ENCODE measurements around the gene EEF1AKMT3.

EEF1AKMT3 gene

DNA sequence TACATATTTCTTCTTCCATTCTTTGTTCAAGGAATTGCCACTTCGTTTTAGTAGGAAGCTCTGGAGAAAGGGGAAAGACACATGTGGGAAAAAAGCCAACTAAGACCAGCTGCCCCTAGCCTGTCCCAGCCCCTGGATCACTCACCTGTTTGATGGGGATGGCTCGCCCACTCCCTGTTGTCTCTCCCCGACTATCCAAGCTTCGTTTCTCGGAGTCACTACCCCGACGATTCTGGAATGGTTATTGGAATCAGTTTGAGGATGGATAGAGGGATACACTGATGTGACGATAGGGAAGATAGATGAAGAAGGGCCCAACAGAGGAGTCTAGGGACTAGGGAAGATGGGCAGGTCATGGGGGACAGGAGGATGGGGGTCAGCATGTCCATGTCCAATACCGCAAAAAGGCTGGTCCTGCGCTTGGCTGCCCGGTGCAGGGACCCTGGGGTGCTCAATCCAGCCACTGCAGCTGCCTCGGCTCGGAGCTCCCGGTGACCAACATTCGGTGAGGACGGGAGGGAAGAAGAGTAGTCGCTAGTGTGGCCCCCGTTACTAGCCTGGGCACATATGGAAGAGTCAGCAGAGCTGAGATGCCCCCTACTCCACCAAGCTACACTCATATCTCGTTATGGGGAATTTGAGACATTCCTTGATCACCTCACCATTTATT is 40.9 kb upstream of the EEF1AKMT3 start:
- peaks cover 11% of the 10 kb centered on the region for H3K4me1 Mint-ChIP-seq
- no peak for ATAC-seq (ENCODE audit: low read depth)
- no peaks in the 10 kb centered on the region for H3K9me3 Mint-ChIP-seq
- peaks cover 42% of the 10 kb centered on the region for H3K36me3 Mint-ChIP-seq
- H3K27me3 Mint-ChIP-seq: no peaks in the 10 kb centered on the region
- no peak overlapping the region for H3K4me3 Mint-ChIP-seq
- H3K27ac Mint-ChIP-seq: no peak overlapping the region
- no peak for DNase-seq (ENCODE audit: low spot score in 2 of 2)

DNA sequence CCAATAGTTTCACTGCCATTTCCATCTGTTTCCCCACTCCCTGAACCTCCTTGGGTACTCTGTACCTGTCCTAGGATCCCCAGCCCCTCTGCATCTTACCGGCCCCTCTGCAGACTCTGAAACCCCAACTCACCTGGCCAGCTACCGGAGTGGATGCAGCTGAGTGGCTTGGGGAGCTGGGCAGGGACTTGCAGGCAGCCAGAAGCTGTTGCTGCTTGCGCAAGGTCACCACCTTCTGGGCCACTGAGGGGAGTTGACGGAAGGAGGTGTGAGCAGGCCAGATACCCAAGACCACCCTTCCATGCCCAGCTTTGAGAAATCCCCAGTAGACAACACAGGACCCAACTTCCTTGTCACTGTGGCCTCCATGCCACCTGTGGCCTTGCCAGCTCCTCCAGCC is 40.1 kb upstream of the EEF1AKMT3 start:
- no peak for ATAC-seq (ENCODE audit: low read depth)

DNA sequence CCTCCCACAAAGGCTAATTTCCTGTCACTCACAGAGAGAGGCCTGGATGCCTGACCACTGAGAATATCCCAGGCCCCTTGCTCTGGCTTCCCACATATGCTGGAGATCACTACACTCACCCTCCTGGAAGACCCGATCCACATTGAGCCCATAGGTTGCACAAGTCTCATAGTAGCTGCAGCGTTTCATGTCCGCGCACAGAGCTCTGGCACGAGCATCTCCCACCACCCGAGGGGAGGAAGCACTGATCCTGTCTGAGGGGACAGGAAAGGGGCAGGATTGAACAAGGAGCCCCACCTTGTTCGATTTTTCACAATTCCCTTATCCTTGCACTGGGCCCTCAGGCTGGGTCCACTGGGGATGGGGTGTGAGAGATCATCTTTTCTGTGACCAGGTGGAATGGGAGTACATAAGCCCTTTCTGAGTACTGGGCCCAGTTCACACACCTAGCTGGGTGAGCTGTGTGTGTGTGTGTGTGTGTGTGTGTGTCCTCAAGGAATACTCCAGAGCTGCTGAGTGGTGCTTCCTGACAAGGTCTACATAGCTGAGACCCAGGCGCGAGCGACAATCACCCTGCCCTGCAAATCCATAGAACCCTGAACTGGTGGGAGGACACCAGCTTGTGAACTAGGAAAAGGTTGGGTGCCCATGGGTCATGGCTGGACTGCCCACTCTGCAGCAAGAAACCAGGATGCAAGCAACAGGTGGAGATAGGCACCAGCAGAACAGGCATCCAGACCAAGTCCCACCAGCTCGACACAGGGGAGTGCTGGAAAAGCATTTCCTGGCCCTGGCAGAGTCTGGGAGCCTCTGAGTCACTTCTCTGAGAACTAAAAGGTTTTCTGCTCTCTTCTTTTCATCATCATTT is 39.5 kb upstream of the EEF1AKMT3 start:
- ATAC-seq (ENCODE audit: low read depth) (no peak), DNase-seq (ENCODE audit: low spot score in 2 of 2) (no peak)
- H3K9me3 Mint-ChIP-seq: no peaks in the 10 kb centered on the region
- no peak overlapping the region for H3K27ac Mint-ChIP-seq
- no peaks in the 10 kb centered on the region for H3K27me3 Mint-ChIP-seq
- peaks cover 40% of the 10 kb centered on the region for H3K36me3 Mint-ChIP-seq
- peaks cover 12% of the 10 kb centered on the region for H3K4me1 Mint-ChIP-seq
- H3K4me3 Mint-ChIP-seq: no peak overlapping the region

More for the DNA sequence above, 40.1 kb upstream of the EEF1AKMT3 start:
- no peak for DNase-seq (ENCODE audit: low spot score in 2 of 2)
- Mint-ChIP-seq H3K27ac (no peak overlapping the region), H3K36me3 (peaks cover 43% of the 10 kb centered on the region), H3K4me3 (no peak overlapping the region), H3K27me3 (no peaks in the 10 kb centered on the region), H3K4me1 (peaks cover 12% of the 10 kb centered on the region), H3K9me3 (no peaks in the 10 kb centered on the region)

DNA sequence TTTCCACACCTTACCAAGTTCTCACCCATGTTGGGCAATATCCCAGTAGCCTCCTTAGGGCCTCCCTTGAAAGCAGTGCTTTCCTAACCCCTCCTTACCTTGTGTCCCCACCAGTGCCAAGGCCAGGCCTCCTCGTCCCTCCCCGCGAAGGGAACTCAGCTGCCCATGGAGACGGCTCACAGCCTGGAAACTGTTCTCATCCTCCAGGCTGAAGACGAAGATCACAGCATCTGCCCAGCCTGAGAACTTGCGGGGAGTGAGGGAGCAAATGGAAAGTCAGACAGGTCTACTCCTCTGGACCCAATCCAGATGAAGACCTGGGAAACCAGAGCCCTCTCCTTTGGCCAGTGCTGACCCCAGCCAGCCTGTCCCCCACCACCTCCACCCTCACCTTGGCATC is 38.5 kb upstream of the EEF1AKMT3 start:
- no peak overlapping the region for H3K4me3 Mint-ChIP-seq
- no peaks in the 10 kb centered on the region for H3K9me3 Mint-ChIP-seq
- H3K36me3 Mint-ChIP-seq: peaks cover 34% of the 10 kb centered on the region
- no peak for DNase-seq (ENCODE audit: low spot score in 2 of 2)
- peaks cover 9% of the 10 kb centered on the region for H3K4me1 Mint-ChIP-seq
- ATAC-seq (ENCODE audit: low read depth): no peak
- H3K27me3 Mint-ChIP-seq: no peaks in the 10 kb centered on the region
- no peak overlapping the region for H3K27ac Mint-ChIP-seq

DNA sequence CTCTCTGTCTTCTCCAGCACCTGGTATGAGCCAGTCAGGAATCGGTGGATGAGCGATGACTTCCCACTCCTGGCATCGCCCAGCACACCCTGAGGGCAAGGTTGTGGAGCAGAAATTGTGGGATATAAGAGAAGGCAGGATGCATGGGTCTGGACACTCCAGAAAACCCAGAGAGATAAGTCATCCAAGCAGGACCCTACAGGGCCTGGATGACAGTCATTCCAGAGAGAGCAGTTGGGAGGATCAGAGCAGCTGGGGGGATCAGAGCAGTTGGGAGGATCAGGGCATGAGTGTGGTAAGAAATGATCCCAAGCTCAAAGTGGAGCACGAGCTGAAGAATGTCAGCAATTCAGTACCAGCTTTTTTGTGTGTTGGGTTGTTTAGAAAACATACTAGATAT is 37.8 kb upstream of the EEF1AKMT3 start:
- Mint-ChIP-seq H3K27me3 (no peaks in the 10 kb centered on the region), H3K27ac (peak overlapping the region; percentile 15), H3K9me3 (no peaks in the 10 kb centered on the region), H3K36me3 (peaks cover 34% of the 10 kb centered on the region), H3K4me1 (peaks cover 10% of the 10 kb centered on the region), H3K4me3 (no peak overlapping the region)
- no peak for DNase-seq (ENCODE audit: low spot score in 2 of 2)
- ATAC-seq (ENCODE audit: low read depth): no peak

DNA sequence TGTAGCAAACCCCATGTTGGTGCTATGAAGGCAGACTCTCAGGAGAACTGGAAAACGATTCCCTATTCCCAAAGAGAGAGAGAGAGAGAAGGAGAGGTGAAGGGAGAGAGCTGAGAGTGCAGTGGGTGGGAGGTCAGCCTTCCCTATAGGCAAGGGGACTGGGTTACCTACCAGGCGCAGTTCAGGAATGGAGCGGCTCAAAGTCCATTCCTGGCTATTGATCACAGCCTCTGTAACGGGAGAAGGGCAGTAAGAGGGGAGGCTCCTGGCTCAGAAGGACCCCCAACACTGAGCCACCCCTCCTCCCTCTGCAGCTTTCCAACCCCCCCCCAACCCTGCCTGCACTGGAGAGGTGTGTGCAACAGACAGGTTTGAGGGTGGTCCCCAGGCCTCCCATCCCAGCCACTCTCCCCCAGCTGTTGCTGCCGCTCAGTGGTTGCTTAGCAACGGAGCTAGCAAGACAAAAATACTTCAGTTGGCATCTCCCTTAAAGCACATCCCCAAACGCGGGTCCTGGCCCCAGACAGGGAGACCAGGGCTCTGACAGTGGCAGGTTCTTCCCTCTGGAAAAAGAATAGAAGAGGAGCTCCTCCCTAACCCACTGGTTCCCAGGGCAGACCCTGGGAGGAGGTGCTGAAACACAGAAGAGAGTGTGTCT is 37.1 kb upstream of the EEF1AKMT3 start:
- DNase-seq (ENCODE audit: low spot score in 2 of 2): no peak
- no peaks in the 10 kb centered on the region for H3K9me3 Mint-ChIP-seq
- H3K27ac Mint-ChIP-seq: no peak overlapping the region
- no peak for ATAC-seq (ENCODE audit: low read depth)
- H3K36me3 Mint-ChIP-seq: peaks cover 32% of the 10 kb centered on the region
- H3K4me3 Mint-ChIP-seq: no peak overlapping the region
- H3K4me1 Mint-ChIP-seq: peaks cover 10% of the 10 kb centered on the region
- H3K27me3 Mint-ChIP-seq: no peaks in the 10 kb centered on the region

DNA sequence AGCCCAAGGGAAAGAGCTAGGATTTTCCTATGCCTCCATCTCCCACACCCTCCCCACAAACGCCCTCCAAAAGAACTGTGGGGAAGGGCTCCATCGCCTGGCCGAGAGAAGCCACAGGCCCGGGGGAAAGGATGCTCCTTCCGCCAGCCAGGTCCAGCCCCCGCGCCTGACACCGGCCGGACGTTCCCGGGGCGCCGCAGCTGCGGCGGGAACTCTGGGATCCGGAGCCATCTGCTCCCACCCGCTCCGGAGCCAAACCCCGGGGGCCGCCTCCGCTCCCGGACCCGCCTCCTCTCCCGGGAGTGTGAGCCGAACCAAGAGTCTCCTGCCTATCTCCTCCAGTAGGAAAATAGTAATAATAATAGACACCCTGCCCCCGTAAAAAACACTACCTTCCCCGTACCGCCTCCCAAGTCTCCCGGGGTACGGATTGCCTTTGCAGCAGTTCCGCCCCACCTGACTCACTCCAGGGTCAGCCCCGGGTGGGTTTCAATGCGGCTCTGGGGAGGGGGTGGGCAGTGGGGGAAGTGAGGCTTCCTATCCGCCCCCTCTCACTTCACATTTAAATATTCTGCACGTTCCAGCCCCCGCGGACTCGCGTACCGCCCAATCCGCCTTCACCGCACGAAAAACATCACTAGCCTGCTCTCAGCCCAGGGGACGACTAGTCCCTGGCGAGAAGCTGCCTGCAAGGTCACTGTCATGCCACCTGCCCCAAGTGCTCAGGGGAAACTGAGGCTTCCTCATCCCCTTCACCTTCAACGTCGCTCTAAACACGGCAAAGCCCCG is 36.3 kb upstream of the EEF1AKMT3 start:
- ATAC-seq (ENCODE audit: low read depth) (no peak), DNase-seq (ENCODE audit: low spot score in 2 of 2) (no peak)
- Mint-ChIP-seq H3K4me1 (peaks cover 17% of the 10 kb centered on the region), H3K9me3 (no peaks in the 10 kb centered on the region), H3K4me3 (no peak overlapping the region), H3K27ac (peak overlapping the region; percentile 57), H3K36me3 (peaks cover 27% of the 10 kb centered on the region), H3K27me3 (no peaks in the 10 kb centered on the region)

DNA sequence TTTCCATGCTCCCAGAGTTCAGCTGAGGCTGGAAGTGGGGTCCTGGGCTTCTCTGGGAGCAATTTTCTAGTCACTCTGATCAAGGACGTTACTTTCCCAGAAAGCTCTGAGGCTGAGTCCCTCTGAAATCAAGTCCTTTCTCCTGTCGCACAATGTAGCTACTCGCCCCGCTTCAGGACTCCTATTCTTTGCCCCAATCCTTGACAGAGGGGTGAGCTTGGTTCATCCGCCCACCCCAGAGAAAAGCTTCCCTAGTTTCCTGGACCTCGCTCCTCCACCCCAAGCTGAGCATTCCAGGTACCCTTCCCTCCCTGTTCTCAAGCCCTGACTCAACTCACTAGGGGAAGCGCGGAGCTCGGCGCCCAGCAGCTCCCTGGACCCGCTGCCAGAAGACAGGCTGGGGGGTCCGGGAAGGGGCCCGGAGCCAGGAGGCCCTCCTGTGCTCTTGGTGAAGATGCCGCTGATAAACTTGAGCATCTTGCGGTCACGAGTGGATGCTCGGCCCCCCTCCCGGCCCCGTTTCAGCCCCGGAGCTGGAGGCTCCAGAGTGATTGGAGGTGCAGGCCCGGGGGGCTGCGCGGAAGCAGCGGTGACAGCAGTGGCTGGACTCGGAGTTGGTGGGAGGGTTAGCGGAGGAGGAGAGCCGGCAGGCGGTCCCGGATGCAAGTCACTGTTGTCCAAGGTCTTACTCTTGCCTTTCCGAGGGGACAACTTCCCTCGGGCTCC is 35.5 kb upstream of the EEF1AKMT3 start:
- Mint-ChIP-seq H3K4me3 (no peak overlapping the region), H3K27ac (peak overlapping the region; percentile 57), H3K9me3 (no peaks in the 10 kb centered on the region), H3K4me1 (peaks cover 24% of the 10 kb centered on the region), H3K27me3 (no peaks in the 10 kb centered on the region), H3K36me3 (peaks cover 21% of the 10 kb centered on the region)
- ATAC-seq (ENCODE audit: low read depth): no peak
- DNase-seq (ENCODE audit: low spot score in 2 of 2): no peak

DNA sequence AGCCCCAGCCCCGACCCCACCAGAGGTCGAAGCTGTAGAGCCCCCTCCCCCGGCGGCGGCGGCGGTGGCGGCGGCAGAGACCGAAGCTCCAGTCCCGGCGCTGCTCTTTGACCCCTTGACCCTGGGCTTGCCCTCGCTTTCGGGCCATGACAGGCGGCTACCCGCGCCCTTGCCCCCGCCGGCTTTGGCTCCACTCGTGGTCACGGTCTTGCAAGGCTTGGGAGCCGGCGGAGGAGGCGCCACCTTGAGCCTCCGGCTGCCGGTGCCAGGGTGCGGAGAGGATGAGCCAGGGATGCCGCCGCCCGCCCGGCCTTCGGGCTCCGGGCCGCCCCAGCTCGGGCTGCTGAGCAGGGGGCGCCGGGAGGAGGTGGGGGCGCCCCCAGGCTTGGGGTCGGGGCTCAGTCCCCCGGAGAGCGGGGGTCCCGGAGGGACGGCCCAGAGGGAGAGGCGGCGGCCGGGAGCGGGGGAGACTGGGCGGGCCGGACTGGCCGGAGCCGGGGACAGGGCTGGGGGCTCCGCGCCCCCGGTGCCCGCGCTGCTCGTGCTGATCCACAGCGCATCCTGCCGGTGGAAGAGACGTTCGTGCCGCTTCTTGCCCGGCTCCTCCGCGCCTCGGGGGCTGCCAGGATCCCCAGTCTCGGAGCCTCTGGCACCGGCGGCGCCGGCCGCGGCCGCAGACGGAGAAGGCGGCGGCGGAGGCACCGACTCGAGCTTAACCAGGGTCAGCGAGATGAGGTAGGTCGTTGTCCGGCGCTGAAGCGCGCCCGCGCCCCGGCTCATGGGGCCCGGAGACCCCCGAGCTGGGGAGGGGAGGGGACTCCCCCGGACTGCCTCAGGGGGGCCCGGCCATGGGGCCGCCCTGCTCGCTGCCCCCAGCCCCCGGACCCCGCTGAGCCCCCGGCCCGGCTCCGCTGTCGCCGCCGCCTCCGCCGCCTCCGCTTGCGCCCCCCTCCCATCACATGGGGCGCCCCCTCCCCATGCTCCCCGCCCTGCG is 34.6 kb upstream of the EEF1AKMT3 start:
- Mint-ChIP-seq H3K4me3 (no peak overlapping the region), H3K27ac (no peak overlapping the region), H3K36me3 (peaks cover 18% of the 10 kb centered on the region), H3K9me3 (no peaks in the 10 kb centered on the region), H3K27me3 (no peaks in the 10 kb centered on the region), H3K4me1 (peaks cover 30% of the 10 kb centered on the region)
- DNase-seq (ENCODE audit: low spot score in 2 of 2) (no peak), ATAC-seq (ENCODE audit: low read depth) (no peak)

DNA sequence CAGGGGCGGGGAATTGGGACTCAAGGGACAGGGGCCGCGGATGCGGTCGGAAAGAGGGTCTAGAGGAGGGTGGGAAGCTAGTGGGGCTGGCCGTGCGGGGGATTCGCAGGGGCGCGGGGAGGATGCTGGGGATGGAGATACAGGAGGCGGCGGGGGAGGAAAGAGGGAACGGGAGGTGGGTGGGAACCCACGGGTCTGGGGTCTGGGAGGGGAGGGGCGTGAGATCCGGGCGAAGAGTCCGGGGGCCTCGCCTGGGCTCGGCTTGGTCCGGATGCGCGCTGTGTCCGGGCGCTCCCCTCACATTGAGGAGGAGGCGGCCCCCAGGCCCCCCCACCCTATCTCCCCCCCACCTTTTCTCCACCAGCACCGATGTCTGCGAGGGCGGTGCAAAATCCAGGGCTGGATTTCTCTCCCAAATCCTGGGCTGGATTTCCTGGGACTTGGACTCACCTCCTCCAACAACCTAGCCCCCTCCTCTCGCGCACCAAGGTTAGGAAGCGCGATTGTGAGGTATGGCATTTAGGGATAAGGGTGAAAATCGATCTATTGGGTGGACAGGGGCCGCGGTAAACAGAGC is 33.7 kb upstream of the EEF1AKMT3 start, which contains the start of gene AGAP2:
AGAP2 (minus strand) TSS at position 82 of the 577 bp plus-strand sequence. CDS start 496 bp downstream, outside the sequence.
- H3K4me1 Mint-ChIP-seq: peaks cover 33% of the 10 kb centered on the region

DNA sequence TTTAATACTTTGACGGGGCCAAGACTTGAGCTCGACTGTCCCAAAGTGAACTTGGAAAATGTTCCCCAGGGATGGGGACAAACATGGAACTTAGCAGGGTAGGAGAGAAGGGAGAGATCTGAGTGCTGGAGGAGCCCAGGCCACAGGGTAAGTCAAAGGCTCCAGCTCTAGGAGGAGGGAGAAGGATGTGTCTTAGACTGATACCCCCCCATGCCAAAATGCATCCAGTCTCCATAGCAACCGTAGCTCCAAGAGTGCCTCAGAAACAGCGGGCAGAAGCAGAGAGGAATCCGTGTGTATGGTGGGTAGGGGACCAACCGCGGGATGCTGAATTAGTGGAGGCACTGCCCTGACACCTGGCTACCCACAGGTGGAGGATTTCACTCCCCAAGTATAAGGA is 33.0 kb upstream of the EEF1AKMT3 start:
- Mint-ChIP-seq H3K9me3 (no peaks in the 10 kb centered on the region), H3K27ac (peak overlapping the region; percentile 60), H3K4me3 (peak overlapping the region; percentile 46), H3K27me3 (no peaks in the 10 kb centered on the region), H3K4me1 (peaks cover 36% of the 10 kb centered on the region), H3K36me3 (peaks cover 9% of the 10 kb centered on the region)
- DNase-seq (ENCODE audit: low spot score in 2 of 2): no peak
- ATAC-seq (ENCODE audit: low read depth): no peak

More for the DNA sequence above, 33.7 kb upstream of the EEF1AKMT3 start, which contains the start of gene AGAP2:
- Mint-ChIP-seq H3K27ac (peak within 1 kb of the TSS; percentile 60), H3K36me3 (peaks cover 13% of the 10 kb centered on the region), H3K4me3 (peak within 1 kb of the TSS; percentile 46), H3K27me3 (no peaks in the 10 kb centered on the region), H3K9me3 (no peaks in the 10 kb centered on the region)
- DNase-seq (ENCODE audit: low spot score in 2 of 2) (no peak), ATAC-seq (ENCODE audit: low read depth) (no peak)

Data from memory B cell (primary cell).